Mesenchymal stem cell (in vitro differentiated cells and primary cell): Measurements from ENCODE around the gene VAMP8.
A peak's percentile ranks its signal among the peaks of the same experiment; 100 is the strongest.

Source experiments
- DNase-seq: peaks from one replicate; pipeline ENCODE4 v3.0.0-alpha.2; 2013
- H2AFZ ChIP-seq: one replicate; pipeline ENCODE4 v1.6.1; 2013; ENCODE audit warnings: low read depth, mild to moderate bottlenecking, control low read depth, inconsistent platforms, low read length, moderate library complexity
- H2AK5ac ChIP-seq: 2 replicates; pipeline ENCODE4 v1.6.1; 2013; ENCODE audit warnings: low read length, moderate library complexity, mild to moderate bottlenecking, inconsistent platforms; ENCODE audit not compliant: severe bottlenecking
- H2BK120ac ChIP-seq: one replicate; pipeline ENCODE4 v1.6.1; 2013; ENCODE audit warnings: low read depth, mild to moderate bottlenecking, inconsistent platforms, low read length, moderate library complexity
- H2BK12ac ChIP-seq, 2 experiments: one replicate each; pipeline ENCODE4 v1.6.1; 2013; ENCODE audit warnings: inconsistent platforms in 2 of 2, low read length in 2 of 2, mild to moderate bottlenecking in 2 of 2, moderate library complexity in 2 of 2, control low read depth in 1 of 2
- H2BK15ac ChIP-seq: one replicate; pipeline ENCODE4 v1.6.1; 2013; ENCODE audit warnings: mild to moderate bottlenecking, low read depth, inconsistent platforms; ENCODE audit not compliant: poor library complexity, severe bottlenecking
- H2BK5ac ChIP-seq: 2 replicates; pipeline ENCODE4 v1.6.1; 2013; ENCODE audit warnings: low read depth, mild to moderate bottlenecking, low read length, control low read depth, inconsistent platforms; ENCODE audit not compliant: poor library complexity, severe bottlenecking
- H3K14ac ChIP-seq, 2 experiments: one replicate each; pipeline ENCODE4 v1.6.1; 2013; ENCODE audit warnings: inconsistent platforms in 2 of 2, low read length in 2 of 2, control low read depth in 1 of 2, mild to moderate bottlenecking in 1 of 2, moderate library complexity in 1 of 2
- H3K18ac ChIP-seq, 2 experiments: one replicate each; pipeline ENCODE4 v1.6.1; 2013; ENCODE audit warnings: inconsistent platforms in 2 of 2, low read length in 2 of 2, control low read depth in 1 of 2, low read depth in 1 of 2, mild to moderate bottlenecking in 1 of 2
- H3K23ac ChIP-seq, 2 experiments: one replicate each; pipeline ENCODE4 v1.6.1; 2013; ENCODE audit warnings: inconsistent platforms in 2 of 2, low read length in 2 of 2, mild to moderate bottlenecking in 2 of 2, moderate library complexity in 2 of 2, control low read depth in 1 of 2
- H3K27ac ChIP-seq: 2 replicates; pipeline ENCODE4 v1.5.1; 2013; ENCODE audit warnings: mild to moderate bottlenecking, moderate library complexity, low read length, control low read depth, inconsistent platforms; ENCODE audit not compliant: poor library complexity, severe bottlenecking
- H3K27me3 ChIP-seq, 2 experiments: 2 replicates each; pipeline versions ENCODE4 v1.6.1 to v1.7.0; 2013; ENCODE audit warnings: low read length in 2 of 2, mild to moderate bottlenecking in 2 of 2, moderate library complexity in 2 of 2, control low read depth in 1 of 2, inconsistent platforms in 1 of 2; ENCODE audit not compliant: control insufficient read depth in 1 of 2, insufficient read depth in 1 of 2
- H3K36me3 ChIP-seq, 2 experiments: 2 replicates each; pipeline versions ENCODE4 v1.6.1 to v1.7.0; 2013; ENCODE audit warnings: low read length in 2 of 2, control low read depth in 1 of 2, inconsistent platforms in 1 of 2, low read depth in 1 of 2, mild to moderate bottlenecking in 1 of 2; ENCODE audit not compliant: insufficient read depth in 2 of 2, control insufficient read depth in 1 of 2
- H3K4ac ChIP-seq, 2 experiments: one replicate each; pipeline ENCODE4 v1.6.1; 2013; ENCODE audit warnings: inconsistent platforms in 2 of 2, low read length in 2 of 2, mild to moderate bottlenecking in 2 of 2, moderate library complexity in 2 of 2, control low read depth in 1 of 2, low read depth in 1 of 2
- H3K4me1 ChIP-seq: 2 replicates; pipeline ENCODE4 v1.6.1; 2013; ENCODE audit warnings: low read depth, low read length, control low read depth; ENCODE audit not compliant: control insufficient read depth, insufficient read depth
- H3K4me2 ChIP-seq: 2 replicates; pipeline ENCODE4 v1.6.1; 2013; ENCODE audit warnings: low read length, mild to moderate bottlenecking, inconsistent platforms; ENCODE audit not compliant: poor library complexity, severe bottlenecking
- H3K4me3 ChIP-seq, 2 experiments: 2 replicates each; pipeline versions ENCODE4 v1.5.1 to v1.7.0; 2013; ENCODE audit warnings: low read length in 2 of 2, mild to moderate bottlenecking in 2 of 2, control low read depth in 1 of 2, low read depth in 1 of 2; ENCODE audit not compliant: insufficient read depth in 1 of 2
- H3K79me1 ChIP-seq: replicated peaks from 2 replicates; pipeline ENCODE4 v1.6.1; 2013; ENCODE audit warnings: mild to moderate bottlenecking, control low read depth, low read length, inconsistent platforms; ENCODE audit not compliant: poor library complexity, severe bottlenecking
- H3K9ac ChIP-seq: 2 replicates; pipeline ENCODE4 v1.7.0; 2013; ENCODE audit warnings: mild to moderate bottlenecking, low read length, moderate library complexity
- H3K9me3 ChIP-seq: 2 replicates; pipeline ENCODE4 v1.7.0; 2013; ENCODE audit warnings: mild to moderate bottlenecking, low read length; ENCODE audit not compliant: control insufficient read depth
- H4K8ac ChIP-seq: one replicate; pipeline ENCODE4 v1.6.1; 2013; ENCODE audit warnings: inconsistent platforms, mild to moderate bottlenecking, low read length, moderate library complexity
- H4K91ac ChIP-seq: one replicate; pipeline ENCODE4 v1.6.1; 2013; ENCODE audit warnings: mild to moderate bottlenecking, low read length, inconsistent platforms
- WGBS: methylation state at CpG from one replicate; pipeline ENCODE4 v1.1.7; 2013; ENCODE audit warnings: mixed read lengths; 5-methylcytosine and 5-hydroxymethylcytosine counted together

Gene VAMP8

GRCh38 chr2:85537600-85538506, 39.5 kb upstream of the VAMP8 start:
- H3K14ac ChIP-seq: peak overlapping the region in 1 of 2 experiments; percentile 96
- peak; percentile 68 for DNase-seq
- peak overlapping the region; percentile 57 for H2BK5ac ChIP-seq
- H2BK120ac ChIP-seq: peak overlapping the region; percentile 29
- 3% methylated on average over 35 of the region's 35 CpGs for WGBS
- H4K8ac ChIP-seq: peak overlapping the region; percentile 38
- H3K4me3 ChIP-seq: peak overlapping the region; percentile 66 to 98
- peak overlapping the region in 1 of 2 experiments; percentile 79 for H3K23ac ChIP-seq
- peak overlapping the region; percentile 47 to 94 for H3K18ac ChIP-seq
- H4K91ac ChIP-seq: peak overlapping the region; percentile 71
- H3K9me3 ChIP-seq: no peaks in the 10 kb centered on the region
- no peaks in the 10 kb centered on the region for H3K27me3 ChIP-seq
- peaks cover 2% of the 10 kb centered on the region for H3K79me1 ChIP-seq
- peak overlapping the region; percentile 100 for H3K27ac ChIP-seq
- no peaks in the 10 kb centered on the region for H3K4me1 ChIP-seq
- peak overlapping the region; percentile 84 for H2AK5ac ChIP-seq
- H2AFZ ChIP-seq: peak overlapping the region; percentile 29
- peak overlapping the region; percentile 99 for H3K9ac ChIP-seq
- no peak overlapping the region for H2BK15ac ChIP-seq
- H3K4me2 ChIP-seq: peak overlapping the region; percentile 88
- H3K36me3 ChIP-seq: peaks cover 3 to 32% of the 10 kb centered on the region in 2 experiments
- peak overlapping the region in 1 of 2 experiments; percentile 80 for H2BK12ac ChIP-seq
- H3K4ac ChIP-seq: peak overlapping the region; percentile 69 to 99

GRCh38 chr2:85538507-85539360, 38.7 kb upstream of the VAMP8 start, which contains the start of gene MAT2A:
MAT2A (plus strand) TSS chr2:85539168; CDS start chr2:85539288, 120 bp downstream.
- peak within 1 kb of the TSS; percentile 49 to 87 for H2BK12ac ChIP-seq
- H3K18ac ChIP-seq: peak within 1 kb of the TSS; percentile 87 to 99
- peak within 1 kb of the TSS; percentile 66 to 67 for H3K23ac ChIP-seq
- H3K9me3 ChIP-seq: no peaks in the 10 kb centered on the region
- peak within 1 kb of the TSS; percentile 100 for H3K27ac ChIP-seq
- H2BK5ac ChIP-seq: peak within 1 kb of the TSS; percentile 99
- peak within 1 kb of the TSS; percentile 99 for H3K9ac ChIP-seq
- H3K79me1 ChIP-seq: peaks cover 2% of the 10 kb centered on the region
- peak within 1 kb of the TSS; percentile 92 for H4K91ac ChIP-seq
- under 1% methylated on average over 85 of the region's 92 CpGs for WGBS
- peak within 1 kb of the TSS; percentile 71 for H2BK15ac ChIP-seq
- H2AFZ ChIP-seq: peak within 1 kb of the TSS; percentile 62
- peak within 1 kb of the TSS; percentile 82 for H4K8ac ChIP-seq
- H3K4me1 ChIP-seq: no peaks in the 10 kb centered on the region
- peak within 1 kb of the TSS; percentile 74 to 98 for H3K4me3 ChIP-seq
- peak within 1 kb of the TSS; percentile 77 for H2BK120ac ChIP-seq
- H3K4ac ChIP-seq: peak within 1 kb of the TSS; percentile 92 to 99
- peak; percentile 95 for DNase-seq
- peaks cover 3 to 40% of the 10 kb centered on the region in 2 experiments for H3K36me3 ChIP-seq
- H3K14ac ChIP-seq: peak within 1 kb of the TSS in 1 of 2 experiments; percentile 96
- H2AK5ac ChIP-seq: peak within 1 kb of the TSS; percentile 84
- H3K4me2 ChIP-seq: peak within 1 kb of the TSS; percentile 88
- H3K27me3 ChIP-seq: no peaks in the 10 kb centered on the region

DNA sequence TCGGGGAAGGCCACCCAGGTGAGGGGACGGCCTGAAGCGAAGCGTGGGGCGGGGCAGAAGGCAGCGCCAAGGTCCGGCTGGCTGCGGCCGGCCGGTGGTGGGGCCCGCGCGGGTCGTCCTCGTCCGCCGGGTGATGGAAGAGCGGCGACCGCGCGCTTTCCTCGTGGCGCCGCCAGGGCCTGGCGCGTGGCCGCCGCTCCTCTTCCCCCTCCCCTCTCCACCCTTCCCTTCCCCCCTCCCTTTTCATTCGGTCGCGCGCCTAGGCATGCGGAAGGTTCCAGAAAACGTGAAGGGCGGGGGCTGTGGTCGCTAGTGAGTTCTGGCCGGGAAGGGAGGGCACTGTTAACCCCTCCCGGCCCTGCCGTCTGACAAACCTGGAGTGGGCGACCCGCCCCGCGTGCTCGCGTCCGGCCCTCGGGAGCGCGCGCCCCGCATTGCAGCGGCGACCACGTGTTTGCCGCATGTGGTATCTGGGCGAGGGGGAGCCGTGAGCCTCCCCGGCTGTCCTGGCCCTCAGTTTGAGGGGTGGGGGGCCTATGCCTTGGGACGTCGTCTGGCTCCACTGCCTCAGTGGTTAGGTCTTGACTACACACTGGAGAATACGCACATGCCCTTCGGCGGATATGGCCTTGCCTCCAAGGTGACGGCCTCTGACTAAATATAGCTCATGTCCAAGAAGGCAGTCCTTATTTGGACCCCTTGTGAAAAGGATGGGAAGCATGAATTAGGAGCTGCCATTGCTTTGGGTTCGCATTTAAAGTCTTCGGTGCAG, 37.8 kb upstream of the VAMP8 start:
- peak overlapping the region; percentile 40 for H2AK5ac ChIP-seq
- H4K8ac ChIP-seq: peak overlapping the region; percentile 79
- peak overlapping the region; percentile 33 for H3K4me2 ChIP-seq
- H3K9ac ChIP-seq: peak overlapping the region; percentile 99
- no peaks in the 10 kb centered on the region for H3K4me1 ChIP-seq
- H3K36me3 ChIP-seq: peaks cover 3 to 49% of the 10 kb centered on the region in 2 experiments
- peak overlapping the region; percentile 91 for H4K91ac ChIP-seq
- peak overlapping the region; percentile 62 to 92 for H3K4ac ChIP-seq
- H3K4me3 ChIP-seq: peak overlapping the region; percentile 74 to 98
- H3K79me1 ChIP-seq: peaks cover 2% of the 10 kb centered on the region
- peak overlapping the region; percentile 75 for H2BK5ac ChIP-seq
- H3K9me3 ChIP-seq: no peaks in the 10 kb centered on the region
- H3K27me3 ChIP-seq: no peaks in the 10 kb centered on the region
- DNase-seq: peak; percentile 68
- H3K18ac ChIP-seq: peak overlapping the region; percentile 87 to 99
- H3K14ac ChIP-seq: peak overlapping the region in 1 of 2 experiments; percentile 96
- H3K27ac ChIP-seq: peak overlapping the region; percentile 81
- H2BK12ac ChIP-seq: peak overlapping the region; percentile 0 to 49
- H2BK120ac ChIP-seq: peak overlapping the region; percentile 77
- 2% methylated on average over 47 of the region's 67 CpGs for WGBS
- H2BK15ac ChIP-seq: peak overlapping the region; percentile 71
- H2AFZ ChIP-seq: no peak overlapping the region
- peak overlapping the region; percentile 66 to 67 for H3K23ac ChIP-seq
